Inferior parietal cortex (tissue), 1 donor: ENCODE data around the gene USP22.

ENCODE experiments used
- DNase-seq: peaks from one replicate; pipeline ENCODE4 v3.0.0-alpha.2; 2016; ENCODE audit errors: extremely low spot score

USP22 gene

DNA sequence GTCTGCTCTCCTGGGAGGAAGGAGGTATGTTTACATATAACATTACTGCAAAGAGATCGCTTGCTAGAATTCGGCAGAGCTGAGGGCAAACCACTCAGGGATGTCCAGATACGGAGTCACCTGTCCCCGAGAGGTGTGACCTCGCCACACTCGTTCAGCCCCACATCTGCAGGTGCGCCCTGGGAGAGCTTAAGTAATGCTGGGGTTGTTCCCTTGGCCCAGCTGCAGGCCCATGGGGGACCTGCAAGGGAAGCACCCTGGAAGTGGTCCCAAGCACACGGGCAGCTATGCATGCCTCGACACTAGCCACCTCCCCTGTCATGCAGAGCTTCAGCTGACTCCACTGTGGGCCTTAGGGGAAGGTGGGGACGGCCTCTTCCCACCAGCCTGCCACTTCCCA is 22.2 kb downstream of the USP22 start:
- no peak for DNase-seq

DNA sequence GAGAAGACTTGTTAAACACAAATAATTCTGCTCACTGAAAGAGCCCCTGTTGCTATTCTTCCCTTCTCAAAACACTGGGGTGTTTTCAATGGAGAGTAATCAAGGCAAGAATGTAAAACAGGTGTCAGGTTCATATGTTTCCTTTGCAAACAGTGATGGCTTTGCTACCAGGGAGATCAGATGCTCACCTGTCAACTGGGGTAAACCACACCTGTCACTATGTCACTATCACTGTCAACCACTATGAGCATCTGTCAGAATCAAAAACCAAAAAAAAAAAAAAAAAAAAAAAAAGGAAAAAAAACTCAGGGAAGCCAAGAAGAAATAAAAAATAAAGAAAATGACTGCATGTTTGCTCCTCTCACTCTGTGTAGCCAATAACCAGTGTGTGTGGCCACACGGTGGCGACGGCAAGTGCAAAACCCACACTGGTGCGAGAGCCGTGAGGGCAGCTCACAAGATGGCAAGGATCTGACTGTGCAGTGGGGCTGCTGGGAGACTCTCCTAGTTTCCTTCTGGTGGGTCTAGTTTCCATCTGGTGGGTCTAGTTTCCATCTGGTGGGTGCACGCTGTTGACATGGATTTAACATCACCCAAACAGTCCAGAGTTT is 22.7 kb downstream of the USP22 start:
- no peak for DNase-seq

DNA sequence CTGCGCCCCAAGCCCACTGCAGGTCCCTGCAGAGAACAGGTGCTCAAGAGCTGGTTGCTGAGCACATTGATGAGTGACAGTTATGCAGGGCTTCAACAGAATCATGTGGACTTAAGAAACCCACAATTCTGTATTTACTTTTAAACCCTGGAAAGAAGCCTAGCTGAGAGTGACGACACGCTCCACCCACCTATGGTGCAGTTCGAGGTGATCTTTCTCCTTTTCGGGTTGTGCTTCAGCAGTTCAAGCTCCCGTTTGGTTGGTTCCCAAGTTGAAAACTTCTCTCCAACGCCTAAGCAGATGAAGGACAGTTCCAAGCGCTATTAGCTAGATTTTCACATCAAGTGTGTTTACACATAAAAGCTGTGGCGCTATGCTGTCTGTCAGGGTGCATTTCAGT is 23.9 kb downstream of the USP22 start:
- DNase-seq = no peak

DNA sequence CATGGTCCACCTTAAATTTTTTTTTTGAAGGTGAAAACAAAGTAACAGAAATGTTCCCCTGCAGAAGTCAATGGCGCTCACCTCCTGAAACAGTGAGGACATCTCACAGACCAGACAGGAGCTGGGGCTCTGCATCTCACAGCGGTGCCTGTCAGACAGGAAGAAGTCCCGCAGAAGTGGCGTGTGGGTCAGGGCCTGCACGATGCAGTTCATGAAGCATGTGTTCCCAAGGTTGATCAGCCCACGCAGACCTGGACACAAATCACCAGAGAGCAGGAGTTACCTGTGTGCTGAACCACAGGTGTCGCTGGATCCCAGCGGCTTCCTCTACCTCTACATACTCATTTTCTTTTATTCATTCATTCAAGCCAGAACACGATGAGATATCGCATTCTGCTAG is 24.9 kb downstream of the USP22 start:
- DNase-seq = no peak

DNA sequence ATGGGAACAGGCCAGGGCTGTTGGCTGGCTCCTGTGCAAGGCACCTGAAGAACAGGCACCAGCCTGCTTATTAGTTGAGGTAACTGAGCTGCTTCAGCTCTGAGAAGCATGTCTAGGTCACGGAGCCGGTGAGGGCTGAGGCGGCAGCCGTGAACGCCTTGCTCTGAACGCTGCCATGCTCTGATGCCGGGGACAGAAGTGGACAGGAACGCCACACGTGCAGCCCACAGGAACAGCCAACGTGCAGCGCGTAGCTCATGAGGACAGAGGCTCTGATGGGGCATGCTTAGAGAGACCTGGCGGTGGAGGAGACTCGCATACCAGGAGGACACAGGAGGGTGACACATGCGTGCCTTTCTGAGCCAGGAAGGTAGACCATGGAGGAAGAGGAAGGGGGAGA is 25.6 kb downstream of the USP22 start:
- no peak for DNase-seq

DNA sequence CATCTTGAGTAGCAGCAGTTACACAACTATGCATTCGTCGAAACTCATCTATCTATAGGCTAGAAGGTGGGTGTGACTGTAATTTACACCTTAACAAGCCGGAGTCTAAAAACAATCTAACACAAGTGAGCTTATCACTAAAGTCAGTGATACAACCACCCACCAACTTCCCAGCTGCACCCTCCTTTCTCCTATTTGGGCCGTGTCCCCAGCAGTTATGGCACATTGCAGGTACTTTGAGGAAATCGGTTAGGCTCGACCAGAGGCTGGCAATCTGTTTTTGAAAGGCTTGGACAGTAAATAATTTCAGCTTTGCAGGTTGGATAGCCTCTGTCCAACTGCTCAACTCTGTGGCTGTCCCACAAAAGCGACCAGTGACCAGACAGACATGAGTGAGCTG is 26.0 kb downstream of the USP22 start:
- DNase-seq = no peak

DNA sequence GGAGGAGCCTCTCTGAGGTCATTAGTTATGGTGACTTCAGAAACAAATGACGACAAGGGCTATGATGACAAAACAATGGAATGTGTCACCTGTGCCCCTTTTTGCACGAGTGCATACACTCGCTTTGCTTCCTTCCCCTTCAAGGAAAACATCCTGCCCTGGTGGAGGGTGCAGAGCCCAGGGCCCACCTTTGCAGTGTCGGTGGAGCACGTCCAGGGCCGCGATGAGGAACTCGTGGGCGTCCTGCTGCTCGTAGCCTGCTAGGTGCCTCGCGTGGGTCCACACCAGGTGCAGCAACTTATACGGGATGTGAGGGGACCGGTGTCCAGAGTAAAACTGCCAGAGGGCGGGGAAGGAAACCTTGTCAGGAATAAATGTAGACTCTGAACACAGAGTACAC is 27.2 kb downstream of the USP22 start:
- no peak for DNase-seq

DNA sequence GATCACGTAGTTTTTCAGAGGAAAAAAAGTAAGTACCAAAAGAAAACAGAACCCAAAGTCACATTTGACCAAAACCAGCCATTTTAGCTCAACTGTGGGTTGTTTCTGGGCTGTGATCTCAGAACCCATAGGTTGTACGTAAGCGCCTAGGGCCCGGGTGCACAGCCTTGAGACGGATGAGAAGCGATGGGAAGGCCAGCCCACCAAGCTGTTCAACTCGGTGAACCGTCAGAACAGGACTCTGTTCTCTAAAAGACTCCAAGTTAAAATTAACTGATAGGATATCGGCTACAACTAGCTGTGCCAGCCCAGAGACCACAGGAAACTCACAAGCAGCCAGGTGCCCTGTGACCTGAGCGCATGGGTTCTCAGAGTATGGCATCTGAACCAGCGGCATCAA is 28.3 kb downstream of the USP22 start:
- DNase-seq = no peak

DNA sequence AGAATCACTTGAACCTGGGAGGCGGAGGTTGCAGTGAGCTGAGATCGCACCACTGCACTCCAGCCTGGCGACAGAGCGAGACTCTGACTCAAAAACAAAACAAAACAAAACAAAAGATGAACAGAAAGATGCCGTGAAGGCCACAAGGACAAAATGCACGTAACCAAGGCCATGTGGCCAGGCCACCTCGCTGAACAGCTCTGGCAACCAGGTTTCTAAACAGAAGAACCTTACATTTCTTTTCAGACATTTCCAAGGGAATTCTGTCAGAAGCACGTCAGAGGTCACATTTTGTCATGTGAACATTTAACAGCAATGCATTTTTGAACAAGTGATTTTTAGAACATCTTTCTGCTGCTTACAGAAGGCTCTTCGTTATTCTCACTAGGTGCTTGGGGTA is 28.8 kb downstream of the USP22 start:
- DNase-seq = no peak

DNA sequence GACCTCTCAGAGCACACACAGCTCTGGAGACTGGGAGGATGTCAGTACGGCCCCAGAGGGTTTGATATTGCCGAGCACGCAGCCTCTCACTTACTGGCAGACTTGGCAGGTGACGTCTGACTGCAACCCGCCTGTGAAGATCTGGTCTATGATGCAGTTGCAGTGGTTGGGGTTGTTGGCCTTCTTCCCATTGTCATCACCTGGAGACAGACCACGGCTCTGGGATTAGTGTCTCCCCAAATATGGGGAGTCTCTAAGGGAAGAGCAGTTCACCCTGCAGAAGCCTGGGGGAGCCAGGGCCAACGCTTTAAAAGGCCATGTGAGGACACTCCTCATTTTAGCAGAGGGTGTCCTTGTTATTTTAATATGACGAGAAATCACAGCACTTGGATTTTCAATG is 30.1 kb downstream of the USP22 start:
- no peak for DNase-seq

DNA sequence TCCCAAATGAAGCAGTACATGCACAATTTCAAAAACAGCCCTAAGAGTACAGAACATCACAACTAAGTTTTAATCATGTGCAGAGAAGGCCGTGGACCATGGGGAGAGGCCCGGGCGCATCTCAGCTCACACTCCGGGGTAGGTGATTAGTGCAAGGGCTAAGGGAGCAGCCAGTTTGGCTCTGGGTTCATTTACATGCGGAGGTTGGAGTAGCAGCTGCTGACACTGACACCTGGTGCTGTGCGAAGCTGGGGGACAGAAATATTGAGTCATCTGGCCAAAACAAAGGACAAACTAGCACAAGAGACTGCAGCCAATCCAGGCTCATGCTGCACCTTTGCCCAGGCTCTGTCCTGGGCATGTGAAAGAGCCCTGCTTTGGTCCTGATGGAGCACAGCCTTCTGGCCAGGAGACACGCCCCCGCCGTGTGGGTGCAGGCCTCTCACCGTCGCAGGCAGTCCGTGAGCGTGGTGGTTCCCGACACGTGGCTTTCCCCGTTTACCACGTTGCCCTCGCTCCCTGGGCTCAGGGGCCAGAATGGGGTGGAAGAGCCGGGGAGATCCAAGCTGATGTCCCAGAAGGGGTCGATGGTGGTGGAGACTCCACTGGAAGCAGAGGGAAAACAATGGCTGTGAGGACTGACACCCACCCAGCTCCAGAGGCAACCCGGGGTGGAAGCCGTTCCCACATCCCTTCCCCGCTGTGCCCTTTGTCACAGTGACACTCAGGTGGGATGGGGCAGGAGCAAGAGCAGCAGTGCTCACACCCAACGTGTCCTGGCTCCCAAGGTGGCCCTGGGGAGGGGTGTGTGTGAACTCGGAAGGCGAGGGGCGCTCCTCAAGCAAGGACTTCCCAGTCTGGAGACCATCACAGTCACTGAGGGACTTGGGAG is 31.9 kb downstream of the USP22 start:
- no peak for DNase-seq

DNA sequence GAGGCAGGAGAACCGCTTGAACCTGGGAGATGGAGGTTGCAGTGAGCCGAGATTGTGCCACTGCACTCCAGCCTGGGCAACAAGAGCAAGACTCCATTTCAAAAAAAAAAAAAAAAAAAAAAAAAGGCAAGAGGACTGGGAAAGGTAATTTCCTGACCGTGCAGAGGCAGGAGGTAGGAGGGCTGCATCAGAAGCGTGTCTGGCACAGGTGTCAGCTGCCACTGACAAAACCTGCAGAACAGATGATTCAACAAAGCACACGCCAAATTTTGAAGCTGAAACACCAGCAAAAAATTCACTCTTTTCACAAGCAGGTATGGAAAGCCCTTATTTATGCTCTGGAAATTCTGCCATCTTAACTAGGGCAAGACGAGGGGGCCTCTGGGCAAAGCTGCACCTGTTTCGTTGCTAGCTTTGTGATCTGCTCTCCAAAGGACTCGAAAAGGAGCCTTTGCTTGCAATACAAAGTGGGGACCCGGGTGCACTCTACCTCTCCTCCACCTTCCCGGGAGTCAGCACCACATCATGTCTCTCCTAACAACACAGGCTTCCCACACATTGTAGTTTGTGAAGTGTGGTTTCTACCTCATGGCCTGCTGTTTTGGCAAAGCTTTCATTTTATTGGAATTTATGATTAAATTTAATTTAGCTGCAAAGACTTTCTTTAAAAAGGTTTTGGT is 33.7 kb downstream of the USP22 start:
- DNase-seq = no peak

DNA sequence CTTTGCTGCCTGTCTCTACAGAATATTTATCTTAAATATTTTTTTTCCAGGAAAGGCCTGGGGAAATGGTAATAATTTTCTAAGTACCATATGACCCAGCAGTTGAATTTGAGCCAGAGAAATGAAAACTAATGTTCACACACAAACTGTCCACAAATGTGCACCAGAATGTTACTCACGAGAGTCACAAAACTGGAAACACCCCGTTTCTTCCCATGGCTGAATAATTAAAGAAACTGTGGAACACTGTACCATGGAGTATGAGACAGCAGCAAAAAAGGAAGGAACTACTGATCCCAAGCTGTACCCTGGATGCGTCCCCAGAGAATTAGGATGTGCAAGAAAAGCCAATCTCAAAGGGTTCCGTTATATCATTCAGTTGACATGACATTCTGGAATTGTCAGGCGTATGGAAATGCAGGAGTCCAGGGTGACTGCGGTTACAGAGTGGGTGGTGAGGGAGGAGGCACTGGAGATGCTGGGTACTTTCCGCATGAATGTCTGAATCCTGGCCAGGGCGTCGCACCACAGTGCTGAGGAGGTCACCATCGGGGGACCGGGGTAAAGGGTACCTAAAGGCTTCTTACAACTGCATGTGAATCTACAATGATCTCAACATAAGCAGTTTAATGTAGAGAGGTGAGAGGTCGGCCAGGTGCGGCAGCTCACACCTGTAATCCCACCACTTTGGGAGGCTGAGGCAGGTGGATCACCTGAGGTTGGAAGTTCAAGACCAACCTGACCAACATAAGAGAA is 34.5 kb downstream of the USP22 start:
- DNase-seq = no peak

DNA sequence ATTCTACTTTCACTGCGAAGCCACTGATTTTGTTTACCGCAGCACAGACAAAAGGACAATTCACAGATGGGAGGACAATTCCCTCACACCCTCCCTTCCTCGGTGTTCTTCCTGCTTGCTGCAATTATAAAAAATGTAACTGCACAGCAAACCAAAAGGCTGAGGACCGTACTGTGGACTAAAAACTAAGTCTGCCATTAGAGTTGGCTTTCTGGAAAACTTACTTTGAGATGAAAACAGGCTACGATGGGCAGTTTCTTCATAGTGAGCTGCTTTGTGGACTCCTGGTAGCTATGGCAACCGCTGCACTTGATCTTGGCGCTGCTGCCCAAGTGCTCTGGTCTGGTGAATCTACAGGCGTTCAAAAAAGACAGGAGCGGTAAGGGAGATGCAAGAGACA is 35.2 kb downstream of the USP22 start:
- DNase-seq = peak; percentile 58

DNA sequence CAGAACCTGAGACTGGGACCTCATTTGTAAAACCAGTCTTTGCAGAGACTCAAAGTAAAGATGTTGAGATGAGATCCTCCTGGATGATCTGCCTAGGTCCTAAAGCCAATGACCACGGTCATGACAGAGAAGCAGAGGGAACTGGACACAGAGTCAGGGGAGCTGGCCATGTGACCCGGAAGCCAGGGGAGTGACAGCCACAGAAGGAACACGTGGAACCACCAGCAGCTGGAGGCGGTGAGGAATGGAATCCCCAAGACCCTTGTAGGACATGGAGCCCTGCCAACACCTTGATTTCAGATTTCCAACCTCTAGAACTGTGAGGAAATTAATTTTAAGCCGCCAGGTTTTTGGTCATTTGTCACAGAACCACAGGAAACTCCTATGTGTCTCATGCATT is 37.0 kb downstream of the USP22 start:
- no peak for DNase-seq

DNA sequence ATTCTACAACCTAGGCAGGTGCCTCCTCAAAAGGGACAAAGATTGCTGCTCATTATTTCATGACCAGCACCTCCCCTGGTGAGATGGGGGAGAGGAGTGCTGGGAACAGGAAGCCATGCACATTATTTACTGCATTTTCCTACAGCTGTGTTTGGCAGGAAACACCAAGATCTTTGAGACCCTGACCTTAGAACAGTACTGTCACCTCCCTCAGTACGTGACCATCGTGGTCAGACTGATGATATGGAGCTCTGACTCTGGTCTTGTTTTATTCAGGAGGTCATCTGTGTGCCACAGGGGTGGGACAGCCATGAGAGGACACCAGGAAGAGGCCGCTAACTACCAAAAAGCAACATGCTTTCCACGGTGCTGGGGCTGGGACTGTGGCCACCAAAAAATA is 37.4 kb downstream of the USP22 start:
- no peak for DNase-seq

DNA sequence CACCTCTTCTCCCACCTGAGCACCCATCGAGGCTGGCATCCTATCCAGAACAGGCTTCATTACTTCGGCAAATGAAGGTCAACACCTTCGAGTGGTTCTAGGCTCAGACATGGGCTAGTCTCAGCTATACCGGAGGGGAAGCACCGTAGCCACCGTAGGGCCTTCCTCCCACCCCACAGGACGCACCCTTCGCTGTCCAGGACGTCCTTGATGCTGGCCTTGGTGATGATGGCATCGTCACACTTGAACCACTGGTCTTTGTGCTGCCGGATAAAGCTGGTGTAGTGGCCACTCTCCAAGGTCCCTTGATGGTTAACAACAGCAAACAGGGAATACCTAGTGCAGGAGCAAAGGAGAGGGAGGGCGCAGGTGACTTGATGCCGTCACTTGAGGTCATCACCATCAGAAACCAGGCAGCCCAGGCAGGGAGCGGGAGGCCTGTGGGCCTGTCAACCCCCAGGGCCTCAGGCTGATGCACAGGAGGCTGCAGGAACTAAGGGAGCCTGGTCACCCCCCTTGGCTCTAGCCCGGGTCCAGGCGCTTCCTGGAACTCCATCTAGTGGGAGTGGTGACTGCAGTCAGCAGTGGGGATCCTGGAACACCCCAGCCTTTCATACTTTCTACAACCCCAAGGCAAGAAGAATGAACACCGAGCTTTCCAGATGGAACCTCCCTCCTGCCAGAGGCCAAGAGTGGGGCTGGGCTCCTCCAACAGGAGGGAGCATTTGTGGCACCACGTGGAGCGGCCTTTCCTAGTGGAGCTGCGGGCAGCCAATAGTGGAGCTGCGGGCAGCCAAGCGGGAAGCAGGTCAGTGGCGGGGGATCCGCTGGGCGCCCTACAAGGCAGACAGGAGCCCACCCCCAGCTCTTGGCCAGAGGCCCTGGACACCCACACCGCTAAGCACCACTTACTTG is 38.5 kb downstream of the USP22 start:
- DNase-seq = no peak

DNA sequence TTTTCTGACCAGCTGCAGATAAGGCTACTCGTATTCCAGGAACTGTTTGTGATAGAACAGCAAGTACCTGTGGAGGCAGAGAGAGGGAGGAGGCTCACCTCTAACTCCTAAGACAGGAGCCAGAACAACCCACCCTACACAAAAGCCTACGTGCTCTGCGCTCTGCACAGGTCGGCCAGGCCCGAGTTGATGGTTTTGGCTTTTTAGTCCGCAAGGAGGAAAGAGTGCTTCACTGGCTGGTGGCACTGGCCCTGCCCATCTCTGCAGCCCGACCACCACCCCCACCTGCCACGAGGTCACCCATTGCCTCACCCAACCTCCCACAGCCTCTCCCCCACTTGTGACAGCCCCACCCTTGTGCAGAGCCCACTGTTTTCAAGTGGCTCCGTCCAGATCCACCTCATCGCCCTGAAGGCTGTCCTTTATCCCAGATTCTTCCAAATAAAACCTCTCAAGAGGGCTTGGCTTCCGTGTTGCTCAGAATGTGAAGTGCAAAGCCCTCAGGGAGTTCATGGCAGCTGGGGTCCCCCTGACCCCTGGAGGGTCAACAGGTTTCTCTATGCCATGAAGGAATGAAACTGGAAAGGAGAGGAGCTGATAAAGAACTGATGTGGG is 39.7 kb downstream of the USP22 start:
- DNase-seq = no peak

DNA sequence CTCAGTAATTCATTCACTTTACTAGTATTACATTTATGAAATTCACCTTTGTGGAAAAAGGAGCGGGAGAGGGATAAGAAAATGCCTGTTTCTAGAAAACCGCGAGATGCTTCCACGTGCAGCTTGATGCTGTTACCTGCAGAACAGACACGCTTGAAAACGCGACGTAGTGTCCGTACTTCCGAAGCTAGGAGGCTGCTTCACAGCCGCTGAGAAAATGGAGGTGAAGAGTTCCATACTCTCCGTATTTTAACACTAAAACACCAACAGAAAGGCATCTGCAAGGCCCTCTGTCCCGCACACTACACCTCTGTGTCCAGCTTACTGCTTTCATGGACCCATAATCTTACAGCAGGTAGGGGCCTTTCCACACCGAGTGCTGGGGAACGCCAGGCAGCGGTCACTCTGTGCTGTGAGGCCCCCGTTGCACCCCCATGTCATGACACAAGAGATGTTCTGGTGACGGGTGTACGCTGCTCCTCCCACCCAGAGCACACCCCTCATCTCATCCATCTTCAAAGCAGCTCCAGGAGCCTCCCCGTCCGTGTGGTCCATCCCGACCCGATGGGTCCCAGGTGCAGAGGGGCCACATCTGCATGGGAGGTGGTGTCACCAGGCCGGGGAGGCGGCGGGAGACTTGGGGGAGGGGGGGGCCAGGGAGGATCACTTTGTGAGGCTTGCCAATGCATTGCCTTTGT is 40.4 kb downstream of the USP22 start:
- DNase-seq = no peak

DNA sequence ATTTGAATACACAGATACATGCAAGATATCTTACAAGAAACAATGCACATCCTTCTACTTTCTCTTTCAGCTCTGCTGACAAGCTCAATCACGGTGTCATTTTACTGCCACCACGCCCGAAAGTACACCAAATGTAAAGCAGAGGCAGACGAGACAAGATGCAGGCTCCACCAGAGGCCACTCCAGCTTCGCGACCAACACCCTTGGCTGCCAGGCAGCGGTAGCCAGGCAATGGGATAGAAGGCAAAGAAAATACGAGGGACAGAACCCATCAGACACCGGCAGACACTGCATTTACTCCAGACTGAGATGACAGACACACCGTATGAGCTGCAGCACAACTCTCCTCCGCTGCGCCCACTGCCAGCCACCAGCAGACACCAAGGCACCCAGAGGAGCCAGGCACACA is 41.0 kb downstream of the USP22 start:
- DNase-seq = no peak
